Endothelial cell of umbilical vein (primary cell): ENCODE data around the gene UCKL1. TPM values are rescaled to one million over a fixed set of nuclear protein-coding genes. Genes with fewer than 3 reads are reported as not detected.
A peak's percentile ranks its signal among the peaks of the same experiment; 100 is the strongest.

Experiments used
- BruUV-seq: library from RNA; stranded (reverse); fragments of 400-500 nt; replicated peaks from 2 replicates; lab custom pipeline; 2021; lab: Mats Ljungman, UMichigan
- CTCF ChIA-PET: fragments of 300-600, 350-600 bp; sonication (Branson Sonifier 250); formaldehyde crosslinking; loops from one replicate; lab custom pipeline; 2021; ENCODE audit warnings: antibody characterized with exemption, inconsistent platforms; lab: Charles Lee
- POLR2A ChIA-PET: fragments of 300-600, 350-600 bp; sonication (Branson Sonifier 250); formaldehyde crosslinking; loops from one replicate; lab custom pipeline; 2021; ENCODE audit warnings: antibody characterized with exemption, inconsistent platforms; lab: Charles Lee
- DNase-seq: peaks from one replicate; pipeline ENCODE4 v3.0.0-alpha.2; 2011; ENCODE audit warnings: low read depth, low spot score
- FAIRE-seq: peaks from 2 replicates; lab custom pipeline; 2011; peaks lifted over from hg19 to GRCh38; lab: Jason Lieb, UNC
- H2AFZ ChIP-seq: 2 replicates; pipeline ENCODE4 v1.6.0; 2012; ENCODE audit warnings: low read depth, low read length, control low read depth, inconsistent platforms
- H3K27ac ChIP-seq: 2 replicates; pipeline ENCODE4 v1.5.1; 2011; ENCODE audit warnings: low read depth, mild to moderate bottlenecking, control low read depth, low read length, moderate library complexity; ENCODE audit not compliant: insufficient read depth
- H3K27me3 ChIP-seq, 2 experiments: 2 replicates each; pipeline versions ENCODE4 v1.6.0 to v1.6.1; 2011; ENCODE audit warnings: low read length in 2 of 2, mixed read lengths in 1 of 2; ENCODE audit not compliant: control insufficient read depth in 2 of 2, insufficient read depth in 2 of 2
- H3K36me3 ChIP-seq, 2 experiments: 2 replicates in 1 of 2; 3 replicates in 1 of 2; pipeline ENCODE4 v1.5.1; 2011; ENCODE audit warnings: low read length in 2 of 2, mild to moderate bottlenecking in 1 of 2, moderate library complexity in 1 of 2; ENCODE audit not compliant: control insufficient read depth in 2 of 2, insufficient read depth in 2 of 2; ENCODE audit errors: extremely low read depth in 1 of 2
- H3K4me1 ChIP-seq: 3 replicates; pipeline ENCODE4 v1.5.1; 2011; ENCODE audit warnings: mild to moderate bottlenecking, low read length; ENCODE audit not compliant: control insufficient read depth, insufficient read depth; ENCODE audit errors: extremely low read depth
- H3K4me2 ChIP-seq: 2 replicates; pipeline ENCODE4 v1.6.1; 2011; ENCODE audit warnings: low read length, control low read depth, mixed read lengths; ENCODE audit not compliant: insufficient read depth
- H3K4me3 ChIP-seq, 3 experiments: fragments of 200-600 bp in 1 of 3; sonication (generic), shearing (Covaris generic) in 1 of 3; replicated peaks in 1 of 3; 2 replicates each; pipeline ENCODE4 v1.5.1; 2011 to 2016; ENCODE audit warnings: control low read depth in 3 of 3, low read length in 3 of 3, mild to moderate bottlenecking in 2 of 3, inconsistent platforms in 1 of 3, low read depth in 1 of 3, moderate library complexity in 1 of 3; ENCODE audit not compliant: insufficient read depth in 1 of 3
- H3K79me2 ChIP-seq: 2 replicates; pipeline ENCODE4 v1.6.0; 2012; ENCODE audit warnings: low read length, inconsistent platforms; ENCODE audit not compliant: control insufficient read depth, insufficient read depth
- H3K9ac ChIP-seq: replicated peaks from 2 replicates; pipeline ENCODE3; 2011; ENCODE audit warnings: low read length, control low read depth; ENCODE audit not compliant: insufficient read depth; ENCODE audit errors: extremely low read depth
- H3K9me1 ChIP-seq: replicated peaks from 3 replicates; pipeline ENCODE4 v1.6.0; 2011; ENCODE audit warnings: mild to moderate bottlenecking, low read length; ENCODE audit not compliant: control insufficient read depth, insufficient read depth; ENCODE audit errors: extremely low read depth
- H3K9me3 ChIP-seq: replicated peaks from 2 replicates; pipeline ENCODE4 v1.5.1; 2012; ENCODE audit warnings: low read length, inconsistent platforms; ENCODE audit not compliant: control insufficient read depth, insufficient read depth
- H4K20me1 ChIP-seq: replicated peaks from 2 replicates; pipeline ENCODE3; 2011; ENCODE audit warnings: mild to moderate bottlenecking, low read length; ENCODE audit not compliant: control insufficient read depth, insufficient read depth; ENCODE audit errors: extremely low read depth
- EZH2 ChIP-seq: IDR thresholded peaks from 2 replicates; pipeline ENCODE4 v1.6.1; 2012; ENCODE audit warnings: borderline replicate concordance, low read depth, mild to moderate bottlenecking, moderate library complexity, low read length, inconsistent platforms; ENCODE audit not compliant: severe bottlenecking
- GATA2 ChIP-seq: IDR thresholded peaks from 2 replicates; pipeline ENCODE4 v1.7.0; 2011; ENCODE audit warnings: low read depth, mild to moderate bottlenecking, moderate library complexity, mixed read lengths, low read length; ENCODE audit not compliant: insufficient read length, insufficient read depth
- MYC ChIP-seq: IDR thresholded peaks from one replicate; pipeline ENCODE4 v1.6.1; 2011; ENCODE audit warnings: mild to moderate bottlenecking, low read depth, low read length
- POLR2A ChIP-seq: IDR thresholded peaks from 2 replicates; pipeline ENCODE4 v1.6.1; 2012; ENCODE audit warnings: low read depth, mild to moderate bottlenecking, control low read depth, low read length
- dilution Hi-C: fragments of 300-500 bp; cut with MboI; formaldehyde crosslinking; loops from one replicate; pipeline ENCODE4 v1.15.0; 2019; ENCODE audit warnings: low sequenced_read_pairs; ENCODE audit not compliant: extremely low pct_ligation_motif_present
- intact Hi-C: fragments of 100-400 bp; cut with micrococcal nuclease; formaldehyde crosslinking; loops from one replicate; pipeline ENCODE4 v1.10.0; 2022
- polyA plus RNA-seq, 4 experiments: library from polyadenylated mRNA; depleted of rRNA in 3 of 4; stranded (reverse) in 3 of 4; unstranded in 1 of 4; fragments of >200 nt; gene quantifications; 2 replicates each; pipeline versions ENCODE4 v1.2.1 to v1.2.3, GENCODE V29; 2011 to 2012; ENCODE audit warnings: missing spikeins in 1 of 4
- total RNA-seq: library from RNA; stranded (reverse); gene quantifications from 2 replicates; pipeline ENCODE4 v1.2.3, GENCODE V29; 2021

The UCKL1 gene
- total and polyA plus RNA-seq, 2 donors (not counting 3 experiments of a cell fraction or from before 2014, with no cell fraction given) = 51.1 to 78.8 TPM

DNA sequence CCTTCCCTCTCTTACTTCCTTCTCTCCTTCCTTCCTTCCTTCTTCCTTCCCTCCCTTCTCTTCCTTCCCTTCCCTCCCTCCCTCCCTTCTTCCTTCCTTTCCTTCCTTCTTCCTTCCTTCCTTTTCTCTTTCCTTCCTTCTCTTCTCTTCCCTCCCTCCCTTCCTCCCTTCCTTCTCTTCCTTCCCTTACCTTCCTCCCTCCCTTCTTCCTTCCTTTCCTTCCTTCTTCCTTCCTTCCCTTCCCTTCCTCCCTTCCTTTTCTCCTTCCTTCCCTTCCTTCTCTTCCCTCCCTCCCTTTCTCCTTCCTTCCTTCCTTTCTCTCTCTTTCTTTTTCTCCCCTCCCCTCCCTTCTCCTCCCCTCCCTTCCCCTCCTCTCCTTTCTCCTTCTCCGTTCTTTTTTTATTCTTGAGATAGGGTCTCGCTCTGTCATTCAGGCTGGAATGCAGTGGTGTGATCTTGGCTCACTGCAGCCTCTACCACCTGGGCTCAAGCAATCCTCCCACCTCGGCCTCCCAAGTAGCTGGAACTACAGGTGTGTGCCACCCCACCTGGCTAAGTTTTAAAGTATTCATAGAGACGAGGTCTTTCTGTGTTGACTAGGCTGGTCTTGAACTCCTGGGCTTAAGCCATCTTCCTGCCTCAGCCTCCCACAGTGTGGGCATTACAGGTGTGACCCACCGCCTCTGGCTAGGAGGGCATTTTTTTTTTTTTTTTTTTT is 14.7 kb upstream of the UCKL1 start:
- no peak for FAIRE-seq
- intact Hi-C loops (no loop called here), dilution Hi-C loops (no loop called here)
- H3K4me3 ChIP-seq = no peak overlapping the region
- H3K9ac ChIP-seq = no peak overlapping the region
- H3K4me2 ChIP-seq = no peak overlapping the region
- no peaks in the 10 kb centered on the region for H3K9me1 ChIP-seq
- H4K20me1 ChIP-seq = no peaks in the 10 kb centered on the region
- ChIA-PET POLR2A (interaction anchor here (0.7 kb wide), 1 partner anchor 19 kb away, joined by 6 read pairs; no protein-coding TSS in a partner anchor), CTCF (interaction anchor here (1.8 kb wide), 1 partner anchor 10 kb away, joined by 6 read pairs; no protein-coding TSS in a partner anchor)
- H3K27ac ChIP-seq = no peak overlapping the region
- peaks cover 7% of the 10 kb centered on the region for H3K79me2 ChIP-seq
- no peaks in the 10 kb centered on the region for H3K9me3 ChIP-seq
- H3K4me1 ChIP-seq = peaks cover 23% of the 10 kb centered on the region
- no peak for DNase-seq
- no peak overlapping the region for H2AFZ ChIP-seq
- no peak for TF ChIP-seq EZH2
- TF ChIP-seq GATA2 = no peak
- BruUV-seq = no TSS peak
- no peaks in the 10 kb centered on the region for H3K27me3 ChIP-seq
- H3K36me3 ChIP-seq = peaks cover 5 to 15% of the 10 kb centered on the region in 2 experiments

DNA sequence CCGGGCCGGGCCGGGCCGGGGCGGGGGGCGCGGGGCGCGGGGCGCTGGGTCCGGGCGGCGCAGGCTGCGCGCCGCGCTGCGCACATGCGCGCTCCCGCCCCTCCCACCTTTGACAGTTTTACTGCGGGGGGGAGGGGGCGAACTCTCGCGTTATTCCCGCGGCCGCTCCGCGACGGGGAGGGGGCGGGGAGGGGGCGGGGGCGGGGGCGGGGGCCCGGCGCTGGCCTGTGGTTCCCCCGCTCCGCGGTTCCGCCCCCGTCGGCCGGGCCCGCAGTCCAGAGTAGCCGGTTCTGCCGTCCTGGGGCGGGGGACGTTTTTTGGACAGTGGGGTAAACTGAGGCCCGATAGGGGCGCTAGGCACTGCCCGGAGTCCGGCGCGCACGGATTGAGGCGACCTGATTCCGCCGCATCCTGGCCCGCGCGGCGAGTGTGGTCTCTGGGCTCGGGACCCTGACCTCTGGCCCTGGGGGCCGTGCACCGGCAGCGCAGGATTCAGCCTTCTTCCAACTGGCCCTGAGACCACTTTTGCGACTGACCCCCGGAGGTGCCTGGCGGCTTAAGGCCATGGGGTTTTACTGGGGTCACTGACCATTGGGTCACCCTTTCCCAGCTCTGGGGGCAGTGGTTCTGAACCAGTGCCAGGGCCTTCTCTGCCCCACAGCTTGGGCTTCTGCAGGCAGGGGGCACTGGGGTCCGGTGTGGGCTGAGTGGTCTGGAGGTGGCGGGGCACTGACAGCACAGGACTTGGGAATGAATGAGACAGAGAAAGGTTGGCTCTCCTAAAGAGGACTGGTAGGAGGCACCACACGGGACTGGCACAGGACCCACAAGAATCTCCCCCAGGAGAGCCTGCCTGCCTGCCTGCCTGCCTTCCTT is 13.9 kb upstream of the UCKL1 start, which contains the start of gene ZNF512B:
TSS of gene ZNF512B (minus strand) at position 93 of the 876 bp plus-strand sequence. CDS start 1,980 bp downstream, outside the sequence.
- intact Hi-C loops = no loop called here
- CTCF ChIA-PET = no interaction called here
- dilution Hi-C loops = no loop called here
- BruUV-seq = TSS peak; percentile 27
- POLR2A ChIA-PET = no interaction called here
- peak within 1 kb of the TSS; percentile 10 for H3K27ac ChIP-seq
- H4K20me1 ChIP-seq = no peaks in the 10 kb centered on the region
- H3K9ac ChIP-seq = peak within 1 kb of the TSS; percentile 79
- peak within 1 kb of the TSS; percentile 46 for H2AFZ ChIP-seq
- H3K9me1 ChIP-seq = no peaks in the 10 kb centered on the region
- H3K79me2 ChIP-seq = peaks cover 7% of the 10 kb centered on the region
- FAIRE-seq = peak; percentile 70
- no peaks in the 10 kb centered on the region for H3K9me3 ChIP-seq
- no peak for DNase-seq
- no peaks in the 10 kb centered on the region for H3K27me3 ChIP-seq
- H3K36me3 ChIP-seq = peaks cover 5 to 15% of the 10 kb centered on the region in 2 experiments
- peak within 1 kb of the TSS; percentile 25 to 59 (median 57) for H3K4me3 ChIP-seq
- peak within 1 kb of the TSS; percentile 67 for H3K4me2 ChIP-seq
- H3K4me1 ChIP-seq = peaks cover 23% of the 10 kb centered on the region
- TF ChIP-seq POLR2A = no peak
- peak; percentile 66 for TF ChIP-seq MYC
